K562 (cell line): ENCODE data around the gene CNPY2. TPM values are rescaled to one million over a fixed set of nuclear protein-coding genes. Genes with fewer than 3 reads are reported as not detected.

Experiments used
- ARID4B ChIP-seq: sonication (generic); formaldehyde crosslinking; IDR thresholded peaks from 2 replicates; pipeline ENCODE4 v1.8.0; 2022; ENCODE audit warnings: mild to moderate bottlenecking, missing genetic modification reagents
- BRCA1 ChIP-seq, 2 experiments: fragments of 450-650 bp in 1 of 2; sonication (generic) in 1 of 2; formaldehyde crosslinking in 1 of 2; IDR thresholded peaks; 2 replicates each; pipeline versions ENCODE4 v1.5.0 to v1.6.1; 2017 to 2020; ENCODE audit warnings: mild to moderate bottlenecking in 1 of 2, missing genetic modification reagents in 1 of 2
- FOXJ2 ChIP-seq: fragments of 200-800 bp; sonication (Bioruptor generic); IDR thresholded peaks from 2 replicates; pipeline ENCODE4 v1.6.1; 2016; ENCODE audit warnings: missing genetic modification characterization, missing compliant biosample characterization
- HBP1 ChIP-seq: fragments of 450-650 bp; formaldehyde crosslinking; IDR thresholded peaks from 2 replicates; pipeline ENCODE4 v1.4.0; 2022; ENCODE audit warnings: missing genetic modification characterization
- MLLT1 ChIP-seq, 2 experiments: fragments of 450-650 bp; IDR thresholded peaks; 2 replicates each; pipeline ENCODE4 v1.6.1; 2016
- NR4A1 ChIP-seq, 2 experiments: fragments of 250-450 bp in 1 of 2; fragments of 450-650 bp in 1 of 2; sonication (Bioruptor Pico) in 1 of 2; IDR thresholded peaks; 2 replicates each; pipeline versions ENCODE4 v1.4.0 to v1.6.1; 2016 to 2020; ENCODE audit warnings: mild to moderate bottlenecking in 2 of 2, missing compliant biosample characterization in 1 of 2, missing genetic modification characterization in 1 of 2, moderate library complexity in 1 of 2
- PHF21A ChIP-seq: fragments of 450-650 bp; IDR thresholded peaks from 2 replicates; pipeline ENCODE4 v1.6.1; 2017; ENCODE audit warnings: low read depth, borderline replicate concordance
- POU5F1 ChIP-seq: fragments of 150-350 bp; IDR thresholded peaks from 2 replicates; pipeline ENCODE4 v1.6.1; 2014; ENCODE audit warnings: borderline replicate concordance, low read length, low read depth, mild to moderate bottlenecking; ENCODE audit not compliant: partially characterized antibody
- PTRF ChIP-seq: fragments of 450-650 bp; IDR thresholded peaks from 2 replicates; pipeline ENCODE4 v1.6.1; 2016; ENCODE audit warnings: mild to moderate bottlenecking, missing genetic modification characterization, missing compliant biosample characterization
- RNF219 ChIP-seq: fragments of 250-450 bp; sonication (Bioruptor Pico); IDR thresholded peaks from 2 replicates; pipeline ENCODE4 v1.5.0; 2022; ENCODE audit warnings: mild to moderate bottlenecking
- ZNF121 ChIP-seq: sonication (generic); formaldehyde crosslinking; conservative IDR thresholded peaks from 2 replicates; pipeline ENCODE4 v1.8.0; 2022; ENCODE audit warnings: missing genetic modification reagents
- ZNF175 ChIP-seq: fragments of 200-800 bp; sonication (Bioruptor generic); IDR thresholded peaks from 2 replicates; pipeline ENCODE4 v1.6.1; 2016; ENCODE audit warnings: low read depth, mild to moderate bottlenecking, missing genetic modification characterization, missing compliant biosample characterization
- polyA plus RNA-seq, 8 experiments: library from polyadenylated mRNA; depleted of rRNA in 4 of 8; stranded (reverse) in 5 of 8; unstranded in 3 of 8; fragments of >200 nt; fragmentation: Nextera tagmentation in 2 of 8; fragmentation: Illumina TruSeq in 1 of 8; extraction: Ambion mirVana in 2 of 8; extraction: Trizol in 1 of 8; gene quantifications; 2 replicates each; pipeline versions ENCODE4 v1.2.1 to v1.2.3, GENCODE V29; 2011 to 2014; ENCODE audit warnings: inconsistent platforms in 1 of 8, missing spikeins in 1 of 8
- total RNA-seq, 7 experiments: library from RNA; depleted of rRNA in 6 of 7; stranded (reverse); fragments of >200 nt in 6 of 7; fragmentation: Illumina TruSeq in 2 of 7; extraction: Trizol in 2 of 7; gene quantifications; 2 replicates each; pipeline versions ENCODE4 v1.2.1 to v1.2.3, GENCODE V29; 2011 to 2021; ENCODE audit warnings: low replicate concordance in 1 of 7

Gene CNPY2
- total and polyA plus RNA-seq, 9 of the 15 experiments (the other 6 are each of a cell fraction or from before 2014, with no cell fraction given), result 33.8 to 190 (median 138) TPM

- TF ChIP-seq RNF219 (CRISPR knock-in tag) (no peak), FOXJ2 (tag) (no peak), BRCA1 (IDR thresholded peaks at IDR 0.05) (no peak), BRCA1 (CRISPR knock-in tag; IDR thresholded peaks at IDR 0.05) (no peak), ARID4B (CRISPR knock-in tag) (peak; percentile 97), MLLT1 (IDR thresholded peaks at IDR 0.05) (peak in 1 of 2 experiments; percentile 85; a peak in 2 of 4 replicates), NR4A1 (CRISPR knock-in tag; IDR thresholded peaks at IDR 0.05) (no peak), NR4A1 (tag; IDR thresholded peaks at IDR 0.05) (no peak), ZNF175 (CRISPR knock-in tag) (no peak), HBP1 (CRISPR knock-in tag) (no peak), PTRF (tag) (no peak), PHF21A (no peak), ZNF121 (CRISPR knock-in tag) (no peak), POU5F1 (no peak)
Observed at GRCh38 chr12:56299853-56300643, 15.7 kb downstream of the CNPY2 start, which contains the start of gene CS (continued).
